ENCODE measurements around the gene COPG1. TPM values are rescaled to one million over a fixed set of nuclear protein-coding genes. Genes with fewer than 3 reads are reported as not detected.
A peak's percentile ranks its signal among the peaks of the same experiment; 100 is the strongest.
"Not testable (repeated sequence)": the region's sequence is repeated elsewhere in the genome, so short reads cannot be mapped to it uniquely, and the experiment has no call there.

COPG1 gene, protein sequence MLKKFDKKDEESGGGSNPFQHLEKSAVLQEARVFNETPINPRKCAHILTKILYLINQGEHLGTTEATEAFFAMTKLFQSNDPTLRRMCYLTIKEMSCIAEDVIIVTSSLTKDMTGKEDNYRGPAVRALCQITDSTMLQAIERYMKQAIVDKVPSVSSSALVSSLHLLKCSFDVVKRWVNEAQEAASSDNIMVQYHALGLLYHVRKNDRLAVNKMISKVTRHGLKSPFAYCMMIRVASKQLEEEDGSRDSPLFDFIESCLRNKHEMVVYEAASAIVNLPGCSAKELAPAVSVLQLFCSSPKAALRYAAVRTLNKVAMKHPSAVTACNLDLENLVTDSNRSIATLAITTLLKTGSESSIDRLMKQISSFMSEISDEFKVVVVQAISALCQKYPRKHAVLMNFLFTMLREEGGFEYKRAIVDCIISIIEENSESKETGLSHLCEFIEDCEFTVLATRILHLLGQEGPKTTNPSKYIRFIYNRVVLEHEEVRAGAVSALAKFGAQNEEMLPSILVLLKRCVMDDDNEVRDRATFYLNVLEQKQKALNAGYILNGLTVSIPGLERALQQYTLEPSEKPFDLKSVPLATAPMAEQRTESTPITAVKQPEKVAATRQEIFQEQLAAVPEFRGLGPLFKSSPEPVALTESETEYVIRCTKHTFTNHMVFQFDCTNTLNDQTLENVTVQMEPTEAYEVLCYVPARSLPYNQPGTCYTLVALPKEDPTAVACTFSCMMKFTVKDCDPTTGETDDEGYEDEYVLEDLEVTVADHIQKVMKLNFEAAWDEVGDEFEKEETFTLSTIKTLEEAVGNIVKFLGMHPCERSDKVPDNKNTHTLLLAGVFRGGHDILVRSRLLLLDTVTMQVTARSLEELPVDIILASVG
- 100 to 1,000 TPM; 128 to 132 TPM for total RNA-seq

GRCh38 chr3:129249284-129250065 is at the start of gene COPG1:
Gene COPG1, plus strand, starts transcription at chr3:129249606. Its CDS starts 104 bp downstream, at chr3:129249710.
- Mint-ChIP-seq H3K27ac (peak within 1 kb of the TSS; percentile 96), H3K36me3 (peaks cover 21% of the 10 kb centered on the region), H3K4me1 (peaks cover 49% of the 10 kb centered on the region), H3K27me3 (no peaks in the 10 kb centered on the region), H3K9me3 (no peaks in the 10 kb centered on the region), H3K4me3 (peak within 1 kb of the TSS; percentile 99)
- peak; percentile 91 for DNase-seq

DNA sequence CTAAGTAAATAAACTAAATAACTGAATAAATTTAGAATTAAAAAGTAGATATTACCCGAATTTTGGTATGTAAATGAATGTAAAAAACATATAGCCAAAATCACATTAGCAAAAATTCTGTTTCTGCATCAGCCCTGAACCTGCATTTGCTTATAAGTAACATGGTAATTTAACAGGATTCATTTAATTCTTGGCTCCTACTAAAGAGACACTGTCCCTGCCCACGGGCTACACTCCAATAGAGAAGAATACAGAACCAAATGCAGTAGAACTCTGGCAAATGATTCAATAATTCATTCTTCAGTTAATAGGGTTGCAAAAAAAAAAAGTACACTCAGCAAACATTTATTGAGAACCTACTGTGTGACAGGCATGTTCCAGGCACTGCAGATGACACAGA is 44.9 kb upstream of the COPG1 start:
- Mint-ChIP-seq H3K4me1 (no peaks in the 10 kb centered on the region), H3K9me3 (no peaks in the 10 kb centered on the region), H3K4me3 (no peak overlapping the region), H3K27ac (no peak overlapping the region), H3K36me3 (no peaks in the 10 kb centered on the region), H3K27me3 (no peaks in the 10 kb centered on the region)
- DNase-seq, result no peak

- Mint-ChIP-seq H3K36me3 (no peaks in the 10 kb centered on the region), H3K27ac (no peak overlapping the region), H3K4me3 (no peak overlapping the region), H3K9me3 (no peaks in the 10 kb centered on the region), H3K4me1 (no peaks in the 10 kb centered on the region), H3K27me3 (no peaks in the 10 kb centered on the region)
- no peak for DNase-seq
These were observed 44.1 kb upstream of the COPG1 start for GRCh38 chr3:129205109-129205832.

GRCh38 chr3:129207479-129207878 is 41.9 kb upstream of the COPG1 start:
- Mint-ChIP-seq H3K4me1 (no peaks in the 10 kb centered on the region), H3K27ac (no peak overlapping the region), H3K9me3 (no peaks in the 10 kb centered on the region), H3K36me3 (no peaks in the 10 kb centered on the region), H3K4me3 (no peak overlapping the region), H3K27me3 (no peaks in the 10 kb centered on the region)
- DNase-seq, result no peak

DNA sequence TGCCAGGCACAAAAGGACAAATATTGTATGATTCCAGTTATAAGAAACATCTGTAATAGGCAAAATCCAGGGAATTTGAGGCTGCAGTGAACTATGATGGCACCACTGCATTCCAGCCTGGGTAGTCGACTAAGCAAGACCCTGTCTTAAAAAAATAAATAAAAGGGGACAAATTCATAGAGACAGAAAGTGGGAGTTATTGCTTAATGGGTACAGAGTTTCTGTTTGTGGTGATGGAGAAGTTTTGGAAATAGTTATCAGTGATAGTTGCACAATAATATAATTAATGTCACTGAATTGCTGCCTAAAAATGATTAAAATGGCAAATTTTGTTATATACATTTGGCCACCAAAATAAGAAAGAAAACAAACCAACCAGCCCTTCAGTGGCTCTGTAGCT is 38.1 kb upstream of the COPG1 start:
- Mint-ChIP-seq H3K27ac (no peak overlapping the region), H3K4me3 (no peak overlapping the region), H3K9me3 (no peaks in the 10 kb centered on the region)

GRCh38 chr3:129211772-129212171 is 37.6 kb upstream of the COPG1 start:
- no peaks in the 10 kb centered on the region for H3K4me1 Mint-ChIP-seq
- H3K27me3 Mint-ChIP-seq, result no peaks in the 10 kb centered on the region
- no peak overlapping the region for H3K4me3 Mint-ChIP-seq
- no peaks in the 10 kb centered on the region for H3K36me3 Mint-ChIP-seq
- H3K27ac Mint-ChIP-seq, result no peak overlapping the region
- no peak for DNase-seq
- H3K9me3 Mint-ChIP-seq, result no peaks in the 10 kb centered on the region

More for the DNA sequence above, 38.1 kb upstream of the COPG1 start:
- Mint-ChIP-seq H3K4me1 (no peaks in the 10 kb centered on the region), H3K27me3 (no peaks in the 10 kb centered on the region), H3K36me3 (no peaks in the 10 kb centered on the region)
- no peak for DNase-seq

- no peak overlapping the region for H3K4me3 Mint-ChIP-seq
These were observed 36.2 kb upstream of the COPG1 start for GRCh38 chr3:129213238-129213637.

DNA sequence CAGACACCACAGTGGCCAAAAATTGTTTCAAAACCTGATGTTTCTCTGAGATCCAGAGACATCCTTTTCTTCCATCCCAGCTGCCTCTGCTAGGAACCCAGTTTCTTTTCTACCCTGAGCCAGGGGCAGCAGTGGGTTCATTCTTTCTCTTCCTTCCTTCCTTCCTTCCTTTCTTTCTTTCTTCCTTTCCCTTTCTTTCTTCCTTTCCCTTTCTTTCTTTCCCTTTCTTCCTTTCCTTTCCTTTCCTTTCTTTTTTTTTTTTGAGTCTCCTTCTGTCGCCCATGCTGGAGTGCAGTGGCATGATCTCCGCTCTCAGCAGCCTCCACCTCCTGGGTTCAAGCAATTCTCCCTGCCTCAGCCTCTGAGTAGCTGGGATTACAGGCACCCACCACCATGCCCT is 30.7 kb upstream of the COPG1 start:
- Mint-ChIP-seq H3K27ac (no peak overlapping the region), H3K4me3 (no peak overlapping the region), H3K27me3 (no peaks in the 10 kb centered on the region), H3K4me1 (no peaks in the 10 kb centered on the region), H3K36me3 (no peaks in the 10 kb centered on the region), H3K9me3 (no peaks in the 10 kb centered on the region)
- DNase-seq, result no peak

More at GRCh38 chr3:129213238-129213637, 36.2 kb upstream of the COPG1 start:
- Mint-ChIP-seq H3K36me3 (no peaks in the 10 kb centered on the region), H3K27me3 (no peaks in the 10 kb centered on the region), H3K9me3 (no peaks in the 10 kb centered on the region), H3K4me1 (no peaks in the 10 kb centered on the region), H3K27ac (no peak overlapping the region)
- no peak for DNase-seq

GRCh38 chr3:129224387-129224786 is 25.0 kb upstream of the COPG1 start:
- H3K27me3 Mint-ChIP-seq, H3K36me3 Mint-ChIP-seq, H3K27ac Mint-ChIP-seq, H3K4me3 Mint-ChIP-seq, H3K9me3 Mint-ChIP-seq, DNase-seq: not testable (repeated sequence)
- H3K4me1 Mint-ChIP-seq, result peaks cover 12% of the 10 kb centered on the region

GRCh38 chr3:129224984-129225393 is 24.4 kb upstream of the COPG1 start:
- Mint-ChIP-seq H3K36me3 (no peaks in the 10 kb centered on the region), H3K9me3 (no peaks in the 10 kb centered on the region), H3K4me1 (peaks cover 12% of the 10 kb centered on the region), H3K27me3 (no peaks in the 10 kb centered on the region), H3K4me3 (peak overlapping the region; percentile 50), H3K27ac (peak overlapping the region; percentile 72)
- DNase-seq, result no peak

DNA sequence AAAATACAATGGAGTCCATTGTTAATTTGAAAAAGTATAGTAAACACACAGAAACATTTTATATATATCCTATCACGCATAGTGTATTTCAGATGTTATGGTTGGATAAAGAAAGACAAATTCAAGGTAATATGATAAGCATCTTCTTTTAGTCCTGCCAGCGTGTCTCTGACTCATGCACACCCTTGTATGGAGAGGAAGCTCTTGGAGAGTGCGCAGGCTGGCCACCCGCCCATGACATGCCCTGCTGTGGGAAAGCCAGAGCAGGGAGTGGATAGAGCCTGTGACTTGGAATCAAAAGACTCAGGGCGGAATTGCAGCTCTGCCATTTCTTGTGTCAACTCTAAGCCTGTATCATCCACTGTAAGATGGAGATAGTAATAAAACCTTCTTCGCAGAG is 23.0 kb upstream of the COPG1 start:
- no peak overlapping the region for H3K27ac Mint-ChIP-seq
- no peak for DNase-seq
- H3K4me1 Mint-ChIP-seq, result peaks cover 19% of the 10 kb centered on the region
- no peak overlapping the region for H3K4me3 Mint-ChIP-seq
- H3K9me3 Mint-ChIP-seq, result no peaks in the 10 kb centered on the region
- H3K36me3 Mint-ChIP-seq, result no peaks in the 10 kb centered on the region
- H3K27me3 Mint-ChIP-seq, result no peaks in the 10 kb centered on the region

GRCh38 chr3:129228891-129229585 is 20.4 kb upstream of the COPG1 start:
- Mint-ChIP-seq H3K36me3 (no peaks in the 10 kb centered on the region), H3K4me1 (peaks cover 25% of the 10 kb centered on the region), H3K9me3 (no peaks in the 10 kb centered on the region), H3K4me3 (no peak overlapping the region), H3K27me3 (no peaks in the 10 kb centered on the region), H3K27ac (no peak overlapping the region)
- DNase-seq, result no peak

GRCh38 chr3:129230311-129231019 is 18.9 kb upstream of the COPG1 start:
- Mint-ChIP-seq H3K4me3 (no peak overlapping the region), H3K4me1 (peaks cover 20% of the 10 kb centered on the region), H3K9me3 (no peaks in the 10 kb centered on the region), H3K27me3 (no peaks in the 10 kb centered on the region), H3K36me3 (no peaks in the 10 kb centered on the region), H3K27ac (no peak overlapping the region)
- no peak for DNase-seq
